ENCODE measurements around the gene AP1AR.

DNA sequence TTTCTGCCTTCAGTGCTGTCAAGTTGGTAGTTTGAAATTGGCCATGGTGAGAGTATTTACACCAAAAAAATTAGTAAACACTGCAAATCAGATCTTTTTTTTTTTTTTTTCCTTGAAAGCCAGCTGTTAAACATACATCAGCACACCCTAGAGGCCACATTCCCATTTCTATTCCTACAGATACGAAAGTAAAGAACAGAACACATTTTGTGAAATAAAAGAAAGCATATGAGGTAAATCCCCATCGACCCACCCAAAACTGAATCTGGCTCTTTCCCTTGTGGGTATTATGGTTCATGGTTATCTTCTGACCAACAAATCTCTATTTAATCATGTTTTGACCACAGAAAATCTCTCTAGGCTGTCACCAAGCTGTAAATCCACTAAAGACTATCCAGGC lies 41.8 kb upstream of the AP1AR start:
- TF ChIP-seq, protein P1, sequence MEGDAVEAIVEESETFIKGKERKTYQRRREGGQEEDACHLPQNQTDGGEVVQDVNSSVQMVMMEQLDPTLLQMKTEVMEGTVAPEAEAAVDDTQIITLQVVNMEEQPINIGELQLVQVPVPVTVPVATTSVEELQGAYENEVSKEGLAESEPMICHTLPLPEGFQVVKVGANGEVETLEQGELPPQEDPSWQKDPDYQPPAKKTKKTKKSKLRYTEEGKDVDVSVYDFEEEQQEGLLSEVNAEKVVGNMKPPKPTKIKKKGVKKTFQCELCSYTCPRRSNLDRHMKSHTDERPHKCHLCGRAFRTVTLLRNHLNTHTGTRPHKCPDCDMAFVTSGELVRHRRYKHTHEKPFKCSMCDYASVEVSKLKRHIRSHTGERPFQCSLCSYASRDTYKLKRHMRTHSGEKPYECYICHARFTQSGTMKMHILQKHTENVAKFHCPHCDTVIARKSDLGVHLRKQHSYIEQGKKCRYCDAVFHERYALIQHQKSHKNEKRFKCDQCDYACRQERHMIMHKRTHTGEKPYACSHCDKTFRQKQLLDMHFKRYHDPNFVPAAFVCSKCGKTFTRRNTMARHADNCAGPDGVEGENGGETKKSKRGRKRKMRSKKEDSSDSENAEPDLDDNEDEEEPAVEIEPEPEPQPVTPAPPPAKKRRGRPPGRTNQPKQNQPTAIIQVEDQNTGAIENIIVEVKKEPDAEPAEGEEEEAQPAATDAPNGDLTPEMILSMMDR (IDR thresholded peaks at IDR 0.05) = peak in 6 of 12 donors; percentile 10 to 45 (median 24)
- no peak for TF ChIP-seq POLR2A (IDR thresholded peaks at IDR 0.05)

Measured in heart left ventricle (tissue), 13 donors.